Mesodermal cell (in vitro differentiated cells): ENCODE results near the gene SLC1A3.
"Not testable (repeated sequence)": the region's sequence is repeated elsewhere in the genome, so short reads cannot be mapped to it uniquely, and the experiment has no call there.

Experiments
- H3K27ac ChIP-seq: 2 replicates; pipeline ENCODE4 v1.7.0; 2013; ENCODE audit warnings: mild to moderate bottlenecking, low read depth, low read length, moderate library complexity; ENCODE audit not compliant: severe bottlenecking
- H3K36me3 ChIP-seq: 2 replicates; pipeline ENCODE4 v1.7.1; 2013; ENCODE audit warnings: mild to moderate bottlenecking, low read length, moderate library complexity; ENCODE audit not compliant: control insufficient read depth, insufficient read depth
- H3K4me1 ChIP-seq: one replicate; pipeline ENCODE4 v1.7.1; 2013; ENCODE audit warnings: mild to moderate bottlenecking, low read length; ENCODE audit not compliant: insufficient read depth, control insufficient read depth, poor library complexity, severe bottlenecking
- H3K4me3 ChIP-seq: 2 replicates; pipeline ENCODE4 v1.7.0; 2013; ENCODE audit warnings: low read length, control low read depth, mild to moderate bottlenecking; ENCODE audit not compliant: insufficient read depth, poor library complexity, severe bottlenecking; ENCODE audit errors: extremely low read depth
- H3K9me3 ChIP-seq: 2 replicates; pipeline ENCODE4 v1.7.1; 2013; ENCODE audit warnings: mild to moderate bottlenecking, low read length, moderate library complexity; ENCODE audit not compliant: control insufficient read depth
- WGBS, 2 experiments: methylation state at CpG; one replicate each; pipeline ENCODE4 v1.1.5; 2013; ENCODE audit warnings: missing lambda C conversion rate in 2 of 2; ENCODE audit not compliant: insufficient coverage in 2 of 2; 5-methylcytosine and 5-hydroxymethylcytosine counted together

SLC1A3 gene

DNA sequence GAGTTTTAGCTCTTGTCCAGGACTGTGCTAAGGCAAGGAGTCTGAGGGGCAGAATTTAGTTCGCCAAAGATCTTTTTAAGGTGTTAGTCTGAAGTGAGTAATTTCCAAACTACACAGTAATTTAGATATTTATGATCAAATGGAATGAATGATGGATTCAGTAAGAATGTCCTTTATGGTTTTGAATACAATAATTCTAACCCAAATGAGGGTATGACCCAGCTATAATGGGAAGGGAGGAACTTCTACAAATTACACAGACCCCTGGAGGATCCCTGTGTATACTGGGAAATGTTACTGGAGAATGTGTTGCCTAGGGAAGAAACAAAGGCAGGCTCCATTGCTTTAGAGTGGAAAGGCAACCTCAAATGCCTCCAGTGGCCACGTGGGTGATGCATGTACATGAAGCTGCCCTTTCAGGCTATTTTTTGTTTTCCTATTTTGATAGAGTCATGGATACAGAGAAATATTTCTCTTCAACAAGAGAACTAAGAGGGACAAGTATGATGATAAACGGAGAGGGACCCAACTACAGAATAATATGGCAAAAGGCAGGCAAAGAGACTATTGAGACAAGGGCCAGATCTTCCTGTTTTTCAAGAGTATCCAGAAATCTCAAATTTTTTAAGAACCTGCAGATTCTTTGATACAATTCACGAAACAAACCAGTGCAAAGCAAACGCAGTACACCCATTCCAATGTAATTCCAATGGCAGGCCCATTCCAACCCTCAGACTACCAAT lies 25.4 kb downstream of the SLC1A3 start:
- WGBS, 2 experiments = 80 to 93% methylated on average over 3 to 4 of the region's 5 CpGs
- Histone ChIP-seq H3K9me3 (no peaks in the 10 kb centered on the region), H3K36me3 (peaks cover 31% of the 10 kb centered on the region), H3K4me3 (no peak overlapping the region), H3K27ac (no peak overlapping the region), H3K4me1 (peaks cover 12% of the 10 kb centered on the region)

DNA sequence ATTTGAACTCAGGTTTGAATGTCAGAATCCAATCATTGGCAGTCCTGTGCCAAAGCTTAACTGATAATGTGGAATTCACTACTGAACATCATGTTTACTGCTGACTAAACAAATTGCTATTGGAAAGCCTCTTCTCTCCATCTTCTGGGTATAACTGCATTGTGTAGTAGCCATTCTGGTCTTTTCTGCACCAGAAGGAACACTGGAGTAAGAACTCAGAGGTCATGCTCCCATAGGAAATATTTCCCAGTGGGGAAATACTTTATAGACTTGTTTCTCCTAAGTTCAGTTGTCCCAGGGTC lies 25.9 kb downstream of the SLC1A3 start:
- H3K4me3 ChIP-seq = no peak overlapping the region
- H3K4me1 ChIP-seq = peaks cover 12% of the 10 kb centered on the region
- no peak overlapping the region for H3K27ac ChIP-seq
- no peaks in the 10 kb centered on the region for H3K9me3 ChIP-seq
- peaks cover 31% of the 10 kb centered on the region for H3K36me3 ChIP-seq

GRCh38 chr5:36635721-36636390 lies 29.4 kb downstream of the SLC1A3 start:
- peaks cover 34% of the 10 kb centered on the region for H3K4me1 ChIP-seq
- H3K9me3 ChIP-seq = no peaks in the 10 kb centered on the region
- peaks cover 20% of the 10 kb centered on the region for H3K36me3 ChIP-seq
- no peak overlapping the region for H3K4me3 ChIP-seq
- WGBS, 2 experiments = 97 to 100% methylated on average over 3 to 7 of the region's 9 CpGs
- no peak overlapping the region for H3K27ac ChIP-seq

DNA sequence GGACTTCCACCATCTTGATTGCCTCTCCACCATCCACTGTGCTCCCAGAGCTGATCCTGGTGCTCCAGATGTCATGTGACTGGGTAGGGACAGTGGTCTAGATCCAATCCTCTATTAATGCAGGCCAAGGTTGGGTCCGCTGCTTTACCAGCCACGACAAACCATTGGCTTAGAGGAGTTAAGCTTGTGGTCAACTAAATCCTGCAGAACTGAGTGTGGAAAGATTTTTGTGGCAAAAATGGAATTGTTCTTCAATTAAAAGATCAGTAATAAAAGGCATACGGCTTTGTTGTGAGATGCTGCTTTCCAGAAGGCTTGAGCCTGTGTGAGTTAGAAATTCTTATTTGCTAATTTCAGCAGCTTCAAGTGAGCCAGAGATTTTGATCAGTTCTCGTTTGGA lies 30.7 kb downstream of the SLC1A3 start:
- H3K4me3 ChIP-seq = no peak overlapping the region
- H3K27ac ChIP-seq = no peak overlapping the region
- peaks cover 17% of the 10 kb centered on the region for H3K36me3 ChIP-seq
- H3K9me3 ChIP-seq = no peaks in the 10 kb centered on the region
- peaks cover 34% of the 10 kb centered on the region for H3K4me1 ChIP-seq
- 94 to 95% methylated on average over 3 of the region's 4 CpGs for WGBS, 2 experiments

- Histone ChIP-seq H3K4me1 (peaks cover 34% of the 10 kb centered on the region), H3K36me3 (peaks cover 13% of the 10 kb centered on the region), H3K4me3 (no peak overlapping the region), H3K27ac (peak overlapping the region; percentile 50), H3K9me3 (no peaks in the 10 kb centered on the region)
- WGBS, 2 experiments = 100% methylated on average over 1 of the region's 1 CpG; no CpG with 5 or more reads in 1 of the 2 experiments
These were observed 31.1 kb downstream of the SLC1A3 start for GRCh38 chr5:36637516-36637915.

DNA sequence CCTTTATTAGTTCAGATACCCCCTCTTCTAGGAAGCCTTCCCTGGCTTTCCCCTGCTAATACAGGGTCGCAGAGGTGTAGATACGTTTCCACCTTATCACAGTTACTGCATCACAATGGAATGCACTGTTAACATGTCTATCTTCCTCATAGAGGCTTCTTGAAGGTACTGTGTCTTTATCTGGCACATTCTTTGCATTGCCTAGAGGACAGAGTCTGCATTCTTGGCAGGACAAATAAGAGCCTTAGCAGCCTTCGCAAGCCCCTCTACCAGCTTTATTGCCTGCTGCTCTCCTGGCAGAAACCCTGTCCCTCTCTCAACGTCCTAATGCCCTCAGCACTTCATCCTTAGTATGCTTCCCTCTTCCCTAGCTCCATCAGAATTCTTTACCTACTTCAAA lies 31.6 kb downstream of the SLC1A3 start:
- 36 to 41% methylated on average over 4 of the region's 4 CpGs for WGBS, 2 experiments
- Histone ChIP-seq H3K9me3 (no peaks in the 10 kb centered on the region), H3K36me3 (peaks cover 13% of the 10 kb centered on the region), H3K27ac (peak overlapping the region; percentile 83), H3K4me1 (peaks cover 34% of the 10 kb centered on the region), H3K4me3 (no peak overlapping the region)

DNA sequence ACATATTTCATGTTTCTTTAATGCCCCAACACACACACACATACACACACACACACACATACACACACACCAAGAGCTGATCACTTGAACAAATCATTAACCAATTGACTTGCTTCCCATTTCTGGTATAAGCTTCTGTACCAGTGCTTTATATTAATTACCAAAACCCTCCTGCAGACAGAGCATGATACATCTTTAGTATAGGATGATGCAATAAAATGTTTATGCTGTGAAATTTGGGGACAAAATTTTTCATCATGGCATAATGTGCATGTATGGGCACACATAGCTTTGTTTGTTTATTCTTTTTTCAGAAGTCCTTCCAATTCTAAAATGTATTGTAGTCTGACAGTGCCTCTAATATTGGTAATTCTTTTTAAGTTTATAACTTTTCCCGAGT lies 34.5 kb downstream of the SLC1A3 start:
- no peak overlapping the region for H3K4me3 ChIP-seq
- no peaks in the 10 kb centered on the region for H3K9me3 ChIP-seq
- no peaks in the 10 kb centered on the region for H3K36me3 ChIP-seq
- no peak overlapping the region for H3K27ac ChIP-seq
- peaks cover 38% of the 10 kb centered on the region for H3K4me1 ChIP-seq
- 78% methylated on average over 1 of the region's 1 CpG; no CpG with 5 or more reads in 1 of the 2 experiments for WGBS, 2 experiments

DNA sequence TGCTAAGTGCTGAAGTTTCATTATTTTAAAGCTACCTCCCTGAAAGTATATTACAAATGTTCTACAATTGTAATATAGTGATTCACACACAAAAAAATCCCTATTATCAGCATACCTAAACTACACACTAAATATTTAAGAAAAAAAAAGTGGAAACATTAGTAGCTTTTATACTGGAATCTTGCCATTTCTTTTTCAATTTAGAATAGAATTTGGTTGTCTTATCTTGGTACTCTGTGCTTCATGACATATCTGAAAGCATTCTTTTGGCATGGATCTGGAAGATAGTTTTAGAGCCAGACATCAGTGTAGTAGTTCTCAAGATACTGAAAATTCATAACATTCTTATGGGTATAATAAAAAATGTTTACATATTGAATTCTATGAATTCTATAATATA lies 35.0 kb downstream of the SLC1A3 start:
- Histone ChIP-seq H3K27ac (no peak overlapping the region), H3K4me3 (no peak overlapping the region), H3K36me3 (no peaks in the 10 kb centered on the region), H3K4me1 (peaks cover 40% of the 10 kb centered on the region), H3K9me3 (no peaks in the 10 kb centered on the region)

DNA sequence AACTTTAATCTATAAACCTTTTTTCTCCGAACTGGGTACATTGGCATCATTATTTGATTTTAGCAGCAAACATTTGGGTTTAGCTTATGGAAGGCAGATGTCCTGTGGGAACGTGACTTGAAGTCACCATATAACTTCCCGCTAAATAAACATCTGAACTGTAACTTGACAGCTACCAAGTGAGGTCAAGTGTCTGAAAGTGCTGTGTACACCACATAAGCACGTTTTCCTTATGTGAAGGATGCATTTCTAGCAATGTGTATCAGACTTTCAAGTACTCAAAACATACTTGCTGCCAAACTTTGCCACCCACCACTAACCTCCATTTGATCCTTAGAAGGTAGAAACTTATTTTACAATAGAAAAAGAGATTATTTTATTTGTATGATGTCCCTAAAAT lies 35.7 kb downstream of the SLC1A3 start:
- Histone ChIP-seq H3K4me3 (no peak overlapping the region), H3K36me3 (no peaks in the 10 kb centered on the region), H3K9me3 (no peaks in the 10 kb centered on the region), H3K27ac (no peak overlapping the region), H3K4me1 (peaks cover 44% of the 10 kb centered on the region)
- 93 to 100% methylated on average over 1 to 3 of the region's 4 CpGs for WGBS, 2 experiments

- H3K36me3 ChIP-seq = no peaks in the 10 kb centered on the region
- no peak overlapping the region for H3K27ac ChIP-seq
- no peak overlapping the region for H3K4me3 ChIP-seq
- no peaks in the 10 kb centered on the region for H3K9me3 ChIP-seq
- no CpG with 5 or more reads among the region's 1 CpG for WGBS, 2 experiments
- peaks cover 37% of the 10 kb centered on the region for H3K4me1 ChIP-seq
These were observed 36.8 kb downstream of the SLC1A3 start for GRCh38 chr5:36643162-36643561.

GRCh38 chr5:36643841-36644240 lies 37.4 kb downstream of the SLC1A3 start:
- H3K4me1 ChIP-seq = peaks cover 30% of the 10 kb centered on the region
- not testable (repeated sequence) for H3K9me3 ChIP-seq, H3K4me3 ChIP-seq, H3K27ac ChIP-seq, H3K36me3 ChIP-seq
- 100% methylated on average over 2 to 3 of the region's 5 CpGs for WGBS, 2 experiments
